Measurements from ENCODE around the gene ARL2BP. TPM values are rescaled to one million over a fixed set of nuclear protein-coding genes. Genes with fewer than 3 reads are reported as not detected.

Gene ARL2BP
- total RNA-seq, 2 donors from 2014 or later, result 27.9 to 30.3 TPM

Other genes with a start within 250 kb of the ARL2BP start
- gene CPNE2, start 152.7 kb upstream of the ARL2BP start, total RNA-seq, result 10 to 100 TPM in 1 of 2 donors, 1 to 10 TPM in 1; 9.4 to 15.1 TPM
- gene PSME3IP1, start 59.2 kb upstream of the ARL2BP start, total RNA-seq, result 100 to 1,000 TPM; 120 to 140 TPM
- gene RSPRY1, start 58.9 kb upstream of the ARL2BP start, total RNA-seq, result 10 to 100 TPM; 33.9 to 39.8 TPM
- gene PLLP, start 39.4 kb downstream of the ARL2BP start, total RNA-seq, result under 1 TPM in 1 of 2 donors, not detected in 1; 0.48 TPM
- gene CCL22, start 113.5 kb downstream of the ARL2BP start, total RNA-seq, result 1 to 10 TPM; 4.6 to 8.0 TPM
- gene CX3CL1, start 127.2 kb downstream of the ARL2BP start, total RNA-seq, result not detected
- gene CCL17, start 159.5 kb downstream of the ARL2BP start, total RNA-seq, result 1 to 10 TPM; 1.3 to 7.4 TPM
- 10 to 100 TPM; 39.6 to 49.7 TPM for gene CIAPIN1, start 202.1 kb downstream of the ARL2BP start, total RNA-seq
- gene COQ9, start 202.2 kb downstream of the ARL2BP start, total RNA-seq, result 10 to 100 TPM; 31.4 to 35.2 TPM
- 10 to 100 TPM; 65.7 to 67.5 TPM for gene POLR2C, start 217.4 kb downstream of the ARL2BP start, total RNA-seq
- 10 to 100 TPM; 12.0 to 19.6 TPM for gene DOK4, start 241.2 kb downstream of the ARL2BP start, total RNA-seq

All from activated T-cell treated with anti-CD3 and anti-CD28 coated beads, Interleukin-2, amount 50 U/mL, for 72 hours (primary cell).